ENCODE measurements around the gene RAB3B.

Gene RAB3B

GRCh38 chr1:51955797-51956527, 34.5 kb downstream of the RAB3B start:
- no peak for DNase-seq

GRCh38 chr1:51954783-51955182, 35.7 kb downstream of the RAB3B start:
- DNase-seq: no peak

GRCh38 chr1:51953079-51953478, 37.4 kb downstream of the RAB3B start:
- no peak for DNase-seq

GRCh38 chr1:51952638-51953037, 37.9 kb downstream of the RAB3B start:
- no peak for DNase-seq

- DNase-seq: no peak
These were observed 39.8 kb downstream of the RAB3B start for GRCh38 chr1:51950701-51951100.

GRCh38 chr1:51949014-51949702, 41.3 kb downstream of the RAB3B start:
- no peak for DNase-seq

- no peak for DNase-seq
These were observed 42.0 kb downstream of the RAB3B start for GRCh38 chr1:51948491-51948915.

- no peak for DNase-seq
These were observed 44.2 kb downstream of the RAB3B start for GRCh38 chr1:51946300-51946699.

- DNase-seq: no peak
These were observed 44.9 kb downstream of the RAB3B start for GRCh38 chr1:51945591-51945990.

GRCh38 chr1:51942281-51942680, 48.2 kb downstream of the RAB3B start:
- no peak for DNase-seq

- DNase-seq: no peak
These were observed 49.0 kb downstream of the RAB3B start for GRCh38 chr1:51941528-51941927.

- no peak for DNase-seq
These were observed 53.4 kb downstream of the RAB3B start for GRCh38 chr1:51937112-51937511.

GRCh38 chr1:51936531-51936930, 54.0 kb downstream of the RAB3B start:
- no peak for DNase-seq

GRCh38 chr1:51933344-51933743, 57.2 kb downstream of the RAB3B start:
- DNase-seq: no peak

- no peak for DNase-seq
These were observed 60.2 kb downstream of the RAB3B start for GRCh38 chr1:51930329-51930728.

- no peak for DNase-seq
These were observed 61.6 kb downstream of the RAB3B start for GRCh38 chr1:51928896-51929295.

- DNase-seq: no peak
These were observed 63.5 kb downstream of the RAB3B start for GRCh38 chr1:51927029-51927428.

GRCh38 chr1:51926171-51926812, 64.2 kb downstream of the RAB3B start:
- DNase-seq: no peak

GRCh38 chr1:51924455-51924854, 66.0 kb downstream of the RAB3B start:
- no peak for DNase-seq

GRCh38 chr1:51922040-51922439, 68.5 kb downstream of the RAB3B start:
- no peak for DNase-seq

GRCh38 chr1:51920130-51920529, 70.4 kb downstream of the RAB3B start:
- no peak for DNase-seq

- no peak for DNase-seq
These were observed 70.8 kb downstream of the RAB3B start for GRCh38 chr1:51919684-51920083.

GRCh38 chr1:51916587-51917405, 73.7 kb downstream of the RAB3B start:
- no peak for DNase-seq
